WTC11 (cell line): ENCODE data around the gene CEP78. TPM values are rescaled to one million over a fixed set of nuclear protein-coding genes. Genes with fewer than 3 reads are reported as not detected.

Experiments
- ATAC-seq: fragments of 200-7000 bp; cut with Tn5 transposase; 2 replicates; pipeline ENCODE4 v1.10.0; 2021; ENCODE audit warnings: mild to moderate bottlenecking, moderate library complexity
- CTCF ChIA-PET: fragments of 300-600 bp; sonication (Branson Sonifier 250); formaldehyde crosslinking; loops from one replicate; lab custom pipeline; 2021; ENCODE audit warnings: antibody characterized with exemption; lab: Charles Lee
- POLR2A ChIA-PET: fragments of 350-600 bp; sonication (Branson Sonifier 250); formaldehyde crosslinking; loops from one replicate; lab custom pipeline; 2021; ENCODE audit warnings: antibody characterized with exemption; lab: Charles Lee
- DNase-seq: peaks from one replicate; pipeline ENCODE4 v3.0.0; 2021; ENCODE audit warnings: low spot score
- H3K27ac Mint-ChIP-seq: 2 replicates; pipeline ENCODE4 v1.8.0; 2021; ENCODE audit warnings: mixed read lengths
- H3K27me3 Mint-ChIP-seq: 2 replicates; pipeline ENCODE4 v1.8.0; 2021; ENCODE audit warnings: low read depth, mild to moderate bottlenecking, moderate library complexity, mixed read lengths
- H3K36me3 Mint-ChIP-seq: 2 replicates; pipeline ENCODE4 v1.8.0; 2021; ENCODE audit warnings: mixed read lengths
- H3K4me1 Mint-ChIP-seq: 2 replicates; pipeline ENCODE4 v1.8.0; 2022; ENCODE audit warnings: mixed read lengths
- H3K4me3 Mint-ChIP-seq: 2 replicates; pipeline ENCODE4 v1.8.0; 2021; ENCODE audit warnings: mild to moderate bottlenecking, moderate library complexity, mixed read lengths
- H3K9me3 Mint-ChIP-seq: 2 replicates; pipeline ENCODE4 v1.8.0; 2021; ENCODE audit warnings: mixed read lengths
- AFF4 ChIP-seq: sonication (generic); formaldehyde crosslinking; IDR thresholded peaks from 2 replicates; pipeline ENCODE4 v1.8.1; 2023; ENCODE audit warnings: mild to moderate bottlenecking, missing genetic modification reagents, borderline replicate concordance
- ARID4B ChIP-seq: sonication (generic); formaldehyde crosslinking; IDR thresholded peaks from 2 replicates; pipeline ENCODE4 v1.8.0; 2023; ENCODE audit warnings: missing genetic modification reagents, mild to moderate bottlenecking, borderline replicate concordance
- ATF1 ChIP-seq: sonication (generic); formaldehyde crosslinking; IDR thresholded peaks from 2 replicates; pipeline ENCODE4 v1.8.1; 2023; ENCODE audit warnings: mild to moderate bottlenecking, moderate library complexity, missing genetic modification reagents
- ATF2 ChIP-seq: sonication (generic); formaldehyde crosslinking; IDR thresholded peaks from 2 replicates; pipeline ENCODE4 v1.8.1; 2022; ENCODE audit warnings: low read depth, missing genetic modification reagents, borderline replicate concordance
- EMX1 ChIP-seq: fragments of 250-450 bp; sonication (Bioruptor Pico); IDR thresholded peaks from 2 replicates; pipeline ENCODE4 v1.8.0; 2021; ENCODE audit warnings: mild to moderate bottlenecking
- ERG ChIP-seq: fragments of 250-450 bp; sonication (Bioruptor Pico); IDR thresholded peaks from 2 replicates; pipeline ENCODE4 v1.8.0; 2021; ENCODE audit warnings: mild to moderate bottlenecking
- FOXP1 ChIP-seq: sonication (generic); formaldehyde crosslinking; IDR thresholded peaks from 2 replicates; pipeline ENCODE4 v1.8.0; 2022; ENCODE audit warnings: missing genetic modification reagents, mild to moderate bottlenecking, moderate library complexity, borderline replicate concordance
- FOXP4 ChIP-seq: sonication (generic); formaldehyde crosslinking; IDR thresholded peaks from 2 replicates; pipeline ENCODE4 v1.8.0; 2022; ENCODE audit warnings: mild to moderate bottlenecking, missing genetic modification reagents
- MXD4 ChIP-seq: fragments of 250-450 bp; sonication (Bioruptor Pico); IDR thresholded peaks from 2 replicates; pipeline ENCODE4 v1.8.0; 2021; ENCODE audit warnings: mild to moderate bottlenecking, moderate library complexity, borderline replicate concordance
- OVOL2 ChIP-seq: fragments of 250-450 bp; sonication (Bioruptor Pico); IDR thresholded peaks from 2 replicates; pipeline ENCODE4 v1.9.0; 2021; ENCODE audit warnings: mild to moderate bottlenecking, borderline replicate concordance
- SOX15 ChIP-seq: fragments of 250-450 bp; sonication (Bioruptor Pico); IDR thresholded peaks from 2 replicates; pipeline ENCODE4 v1.9.0; 2021; ENCODE audit warnings: mild to moderate bottlenecking
- ZNF121 ChIP-seq: sonication (generic); formaldehyde crosslinking; IDR thresholded peaks from 2 replicates; pipeline ENCODE4 v1.8.0; 2023; ENCODE audit warnings: missing genetic modification reagents
- ZNF232 ChIP-seq: sonication (generic); formaldehyde crosslinking; IDR thresholded peaks from 2 replicates; pipeline ENCODE4 v1.8.0; 2022; ENCODE audit warnings: mild to moderate bottlenecking, missing genetic modification reagents
- ZNF281 ChIP-seq: sonication (generic); formaldehyde crosslinking; IDR thresholded peaks from 2 replicates; pipeline ENCODE4 v1.8.0; 2023; ENCODE audit warnings: mild to moderate bottlenecking, missing genetic modification reagents
- ZNF317 ChIP-seq: sonication (generic); formaldehyde crosslinking; IDR thresholded peaks from 2 replicates; pipeline ENCODE4 v1.8.1; 2023; ENCODE audit warnings: low read depth, mild to moderate bottlenecking, moderate library complexity, missing genetic modification reagents, borderline replicate concordance
- ZNF671 ChIP-seq: fragments of 250-450 bp; sonication (Bioruptor Pico); IDR thresholded peaks from 2 replicates; pipeline ENCODE4 v1.8.0; 2021; ENCODE audit warnings: mild to moderate bottlenecking
- total RNA-seq: library from RNA; stranded (reverse); gene quantifications from 3 replicates; pipeline ENCODE4 v1.2.3, GENCODE V29; 2021

The CEP78 gene
- total RNA-seq, 1 experiment from 2014 or later = 42.0 TPM

- TF ChIP-seq ZNF281 (CRISPR knock-in tag) (no peak), ZNF317 (CRISPR knock-in tag) (no peak), FOXP4 (no peak), ZNF671 (no peak), ZNF121 (CRISPR knock-in tag) (no peak), ZNF232 (CRISPR knock-in tag) (no peak), EMX1 (no peak)
These were observed 25.0 kb upstream of the CEP78 start (continued) for GRCh38 chr9:78210841-78211301.

GRCh38 chr9:78212868-78213267 lies 23.0 kb upstream of the CEP78 start:
- Mint-ChIP-seq H3K27ac (no peak overlapping the region), H3K4me3 (no peak overlapping the region), H3K27me3 (no peaks in the 10 kb centered on the region; the same call in 1 of the 2 replicates), H3K4me1 (peaks cover 4% of the 10 kb centered on the region), H3K36me3 (no peaks in the 10 kb centered on the region), H3K9me3 (no peaks in the 10 kb centered on the region)
- DNase-seq (no peak), ATAC-seq (no peak)
- CTCF ChIA-PET = interaction anchor here (0.7 to 2.8 kb wide), 2 partner anchors 82 to 748 kb away, joined by 3 to 7 read pairs; no protein-coding TSS in a partner anchor
- POLR2A ChIA-PET = no interaction called here
- TF ChIP-seq OVOL2 (CRISPR knock-in tag) = no peak
- TF ChIP-seq SOX15 (CRISPR knock-in tag) = no peak
- TF ChIP-seq ZNF281 (CRISPR knock-in tag) = no peak
- TF ChIP-seq ERG (CRISPR knock-in tag) = no peak
- no peak for TF ChIP-seq ATF1 (CRISPR knock-in tag)
- no peak for TF ChIP-seq FOXP1
- TF ChIP-seq ATF2 (CRISPR knock-in tag) = no peak
- TF ChIP-seq ZNF232 (CRISPR knock-in tag) = no peak
- TF ChIP-seq AFF4 = no peak
- TF ChIP-seq ZNF671 = no peak
- no peak for TF ChIP-seq MXD4 (CRISPR knock-in tag)
- TF ChIP-seq ARID4B (CRISPR knock-in tag) = no peak
